Gastroesophageal sphincter (tissue), 4 donors: ENCODE results near the gene SLFN13. TPM values are rescaled to one million over a fixed set of nuclear protein-coding genes. Genes with fewer than 3 reads are reported as not detected.
A peak's percentile ranks its signal among the peaks of the same experiment; 100 is the strongest.

Experiments used
- ATAC-seq: fragments of 150-250 bp; one replicate; pipeline ENCODE4 v1.9.1; 2016; ENCODE audit warnings: mild to moderate bottlenecking, moderate library complexity
- H3K27ac ChIP-seq, 4 donors: fragments of 200-600 bp; sonication (generic) in 3 of 4; 1 replicate in 3 of 4; 2 replicates in 1 of 4; pipeline ENCODE4 v1.5.1; 2016 to 2019
- H3K27me3 ChIP-seq: fragments of 200-600 bp; sonication (generic); one replicate; pipeline ENCODE4 v1.5.1; 2019
- H3K36me3 ChIP-seq, 2 donors: fragments of 200-600 bp; sonication (generic); one replicate each; pipeline ENCODE4 v1.5.1; 2019; ENCODE audit warnings: control low read depth in 1 of 2
- H3K4me1 ChIP-seq, 3 donors: fragments of 200-600 bp; sonication (generic); 1 replicate in 2 of 3; 2 replicates in 1 of 3; pipeline ENCODE4 v1.5.1; 2016 to 2019; ENCODE audit warnings: control low read depth in 2 of 3
- H3K4me3 ChIP-seq, 2 donors: fragments of 200-600 bp; sonication (generic); one replicate each; pipeline ENCODE4 v1.5.1; 2019; ENCODE audit warnings: mild to moderate bottlenecking in 1 of 2, moderate library complexity in 1 of 2
- H3K9me3 ChIP-seq, 3 donors: fragments of 200-600 bp; sonication (generic); one replicate each; pipeline ENCODE4 v1.5.1; 2017 to 2019; ENCODE audit warnings: control low read depth in 2 of 3
- CTCF ChIP-seq, 4 experiments: fragments of 200-600 bp in 2 of 4; fragments of 450-650 bp in 2 of 4; sonication (generic) in 1 of 4; IDR thresholded peaks; one replicate each; pipeline ENCODE4 v1.5.1; 2017 to 2019; ENCODE audit warnings: antibody characterized with exemption in 4 of 4, mild to moderate bottlenecking in 2 of 4, moderate library complexity in 2 of 4
- EP300 ChIP-seq: sonication (generic); formaldehyde crosslinking; IDR thresholded peaks from one replicate; pipeline ENCODE4 v1.6.1; 2017; ENCODE audit warnings: antibody characterized with exemption, mild to moderate bottlenecking
- POLR2A ChIP-seq, 2 donors: fragments of 450-650 bp; IDR thresholded peaks; one replicate each; pipeline ENCODE4 v1.6.1; 2017; ENCODE audit warnings: antibody characterized with exemption in 2 of 2, mild to moderate bottlenecking in 2 of 2, moderate library complexity in 1 of 2
- POLR2AphosphoS5 ChIP-seq: sonication (generic); formaldehyde crosslinking; IDR thresholded peaks from one replicate; pipeline ENCODE4 v1.6.1; 2017; ENCODE audit warnings: antibody characterized with exemption
- WGBS, 2 donors: methylation state at CpG; one replicate each; pipeline ENCODE4 v1.1.5; 2018; ENCODE audit warnings: low coverage in 1 of 2; 5-methylcytosine and 5-hydroxymethylcytosine counted together
- total RNA-seq, 4 donors: library from RNA; depleted of rRNA; stranded (reverse); fragments of >200 nt; gene quantifications; one replicate each; pipeline ENCODE4 v1.1.0, GENCODE V29; 2016

SLFN13 gene
- total RNA-seq, 4 donors from 2014 or later: 1.9 to 12.3 (median 5.0) TPM

GRCh38 chr17:35453171-35453570 is 4.6 kb upstream of the SLFN13 start:
- H3K27me3 ChIP-seq: peaks cover 45% of the 10 kb centered on the region
- H3K36me3 ChIP-seq: no peaks in the 10 kb centered on the region
- no peak overlapping the region for H3K4me3 ChIP-seq
- TF ChIP-seq EP300 (no peak), CTCF (IDR thresholded peaks at IDR 0.05) (no peak), POLR2AphosphoS5 (no peak)
- H3K4me1 ChIP-seq: peaks cover 0 to 16% (median 0%) of the 10 kb centered on the region in 3 donors
- no peaks in the 10 kb centered on the region for H3K9me3 ChIP-seq
- no peak overlapping the region for H3K27ac ChIP-seq
- ATAC-seq: no peak
- WGBS, 2 donors: 31% methylated on average over 1 of the region's 1 CpG; no CpG with 5 or more reads in 1 of the 2 donors

GRCh38 chr17:35449371-35449931 is 885 bp upstream of the SLFN13 start:
- H3K4me1 ChIP-seq: peaks cover 0 to 26% (median 0%) of the 10 kb centered on the region in 3 donors
- peaks cover 47% of the 10 kb centered on the region for H3K27me3 ChIP-seq
- H3K27ac ChIP-seq: peak overlapping the region in 1 of 4 donors; percentile 74
- H3K4me3 ChIP-seq: peak overlapping the region in 1 of 2 donors; percentile 54
- no peaks in the 10 kb centered on the region for H3K36me3 ChIP-seq
- peak; percentile 24 for ATAC-seq
- 10 to 38% methylated on average over 8 to 18 of the region's 36 CpGs for whole genome bisulfite sequencing, 2 donors
- no peak for TF ChIP-seq POLR2A (IDR thresholded peaks at IDR 0.05)
- TF ChIP-seq EP300: no peak
- TF ChIP-seq CTCF (IDR thresholded peaks at IDR 0.05): no peak
- no peak for TF ChIP-seq POLR2AphosphoS5
- no peaks in the 10 kb centered on the region for H3K9me3 ChIP-seq

- 30 to 40% methylated on average over 2 to 12 of the region's 16 CpGs for WGBS, 2 donors
- Histone ChIP-seq H3K36me3 (no peaks in the 10 kb centered on the region), H3K9me3 (no peaks in the 10 kb centered on the region), H3K4me3 (peak overlapping the region in 1 of 2 donors; percentile 54), H3K4me1 (peaks cover 0 to 26% (median 0%) of the 10 kb centered on the region in 3 donors), H3K27ac (peak overlapping the region in 2 of 4 donors; percentile 38 to 74), H3K27me3 (peaks cover 44% of the 10 kb centered on the region)
- TF ChIP-seq POLR2A (IDR thresholded peaks at IDR 0.05) (no peak), EP300 (no peak), POLR2AphosphoS5 (no peak)
- no peak for ATAC-seq
These were observed 297 bp upstream of the SLFN13 start for GRCh38 chr17:35448899-35449227.

GRCh38 chr17:35447499-35447898 is 1.1 kb downstream of the SLFN13 start:
- no peak for ATAC-seq
- H3K4me1 ChIP-seq: peaks cover 0 to 26% (median 0%) of the 10 kb centered on the region in 3 donors

GRCh38 chr17:35438433-35438832 is 10.1 kb downstream of the SLFN13 start:
- H3K4me3 ChIP-seq: no peak overlapping the region
- no peak for ATAC-seq
- H3K4me1 ChIP-seq: peaks cover 0 to 7% (median under 1%) of the 10 kb centered on the region in 3 donors
- no peaks in the 10 kb centered on the region for H3K9me3 ChIP-seq
- H3K27ac ChIP-seq: no peak overlapping the region
- no peaks in the 10 kb centered on the region for H3K36me3 ChIP-seq
- no peak for TF ChIP-seq POLR2A (IDR thresholded peaks at IDR 0.05)
- no peak for TF ChIP-seq POLR2AphosphoS5
- TF ChIP-seq CTCF (IDR thresholded peaks at IDR 0.05): no peak
- TF ChIP-seq EP300: no peak
- no peaks in the 10 kb centered on the region for H3K27me3 ChIP-seq

More at GRCh38 chr17:35447499-35447898, 1.1 kb downstream of the SLFN13 start:
- Histone ChIP-seq H3K9me3 (no peaks in the 10 kb centered on the region), H3K36me3 (no peaks in the 10 kb centered on the region), H3K27ac (peak overlapping the region in 2 of 4 donors; percentile 38 to 74), H3K4me3 (peak overlapping the region in 1 of 2 donors; percentile 54), H3K27me3 (peaks cover 44% of the 10 kb centered on the region)
- TF ChIP-seq POLR2A (IDR thresholded peaks at IDR 0.05) (no peak), EP300 (no peak), CTCF (IDR thresholded peaks at IDR 0.05) (no peak), POLR2AphosphoS5 (no peak)
- WGBS, 2 donors: 30 to 34% methylated on average over 3 of the region's 3 CpGs
